ENCODE measurements around the gene MCF2L.
A peak's percentile ranks its signal among the peaks of the same experiment; 100 is the strongest.

MCF2L gene

DNA sequence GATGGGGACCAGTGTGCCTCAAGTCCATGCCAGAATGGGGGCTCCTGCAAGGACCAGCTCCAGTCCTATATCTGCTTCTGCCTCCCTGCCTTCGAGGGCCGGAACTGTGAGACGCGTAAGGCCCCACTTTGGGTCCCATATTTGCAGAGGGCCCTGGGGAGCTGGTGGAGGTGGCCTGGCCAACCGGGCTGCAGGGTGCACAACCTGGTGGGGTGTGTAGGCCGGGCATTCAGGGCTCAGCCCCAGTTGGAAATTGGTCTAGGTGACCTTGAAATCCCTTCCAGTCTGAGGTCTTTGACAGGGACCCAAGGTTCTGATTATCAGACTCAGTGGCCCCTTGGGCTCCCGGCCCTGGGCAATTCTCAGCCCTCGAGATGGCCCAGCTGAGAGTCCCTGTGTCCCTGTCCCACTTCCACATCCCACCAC is 144.8 kb downstream of the MCF2L start:
- DNase-seq (ENCODE audit: low spot score), result no peak

- no peak for DNase-seq (ENCODE audit: low spot score)
Measured at GRCh38 chr13:113114511-113115362, 145.7 kb downstream of the MCF2L start.

GRCh38 chr13:113115363-113116205 is 146.6 kb downstream of the MCF2L start:
- DNase-seq (ENCODE audit: low spot score), result no peak

- no peak for DNase-seq (ENCODE audit: low spot score)
Measured at GRCh38 chr13:113116206-113116800, 147.3 kb downstream of the MCF2L start.

GRCh38 chr13:113116871-113117271 is 147.9 kb downstream of the MCF2L start:
- DNase-seq (ENCODE audit: low spot score), result no peak

DNA sequence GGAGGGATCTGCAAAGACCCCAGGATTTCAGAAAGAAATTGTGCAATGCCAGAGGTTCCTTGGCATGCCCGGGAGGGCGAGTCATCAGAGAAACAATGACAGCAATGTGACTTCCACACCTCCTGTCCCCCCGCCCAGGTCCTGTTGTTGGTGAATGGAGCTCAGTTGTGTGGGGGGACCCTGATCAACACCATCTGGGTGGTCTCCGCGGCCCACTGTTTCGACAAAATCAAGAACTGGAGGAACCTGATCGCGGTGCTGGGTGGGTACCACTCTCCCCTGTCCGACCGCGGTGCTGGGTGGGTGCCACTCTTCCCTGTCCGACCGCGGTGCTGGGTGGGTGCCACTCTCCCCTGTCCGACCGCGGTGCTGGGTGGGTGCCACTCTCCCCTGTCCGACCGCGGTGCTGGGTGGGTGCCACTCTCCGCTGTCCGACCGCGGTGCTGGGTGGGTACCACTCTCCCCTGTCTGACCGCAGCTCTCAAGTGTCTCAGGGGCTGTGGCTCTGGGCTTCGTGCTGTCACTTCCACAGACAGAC is 148.4 kb downstream of the MCF2L start:
- peak; percentile 54 for DNase-seq (ENCODE audit: low spot score)

DNA sequence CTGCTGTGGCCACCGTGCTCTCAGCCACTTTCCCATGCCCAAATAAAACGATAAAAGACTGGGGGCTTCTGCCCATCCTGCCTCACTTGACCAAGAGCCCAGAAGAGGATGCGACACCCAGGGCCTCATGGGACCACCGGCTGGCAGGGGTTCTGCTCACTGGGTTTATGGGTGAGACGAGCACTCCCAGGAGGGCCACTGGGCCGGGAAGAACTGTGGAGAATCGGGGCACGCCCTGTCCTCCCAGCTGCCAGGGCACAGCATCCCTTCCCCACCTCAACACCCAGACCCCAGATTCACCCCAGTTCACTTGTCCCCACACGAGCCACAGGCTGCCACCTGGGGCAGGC is 148.9 kb downstream of the MCF2L start:
- DNase-seq (ENCODE audit: low spot score), result no peak

DNA sequence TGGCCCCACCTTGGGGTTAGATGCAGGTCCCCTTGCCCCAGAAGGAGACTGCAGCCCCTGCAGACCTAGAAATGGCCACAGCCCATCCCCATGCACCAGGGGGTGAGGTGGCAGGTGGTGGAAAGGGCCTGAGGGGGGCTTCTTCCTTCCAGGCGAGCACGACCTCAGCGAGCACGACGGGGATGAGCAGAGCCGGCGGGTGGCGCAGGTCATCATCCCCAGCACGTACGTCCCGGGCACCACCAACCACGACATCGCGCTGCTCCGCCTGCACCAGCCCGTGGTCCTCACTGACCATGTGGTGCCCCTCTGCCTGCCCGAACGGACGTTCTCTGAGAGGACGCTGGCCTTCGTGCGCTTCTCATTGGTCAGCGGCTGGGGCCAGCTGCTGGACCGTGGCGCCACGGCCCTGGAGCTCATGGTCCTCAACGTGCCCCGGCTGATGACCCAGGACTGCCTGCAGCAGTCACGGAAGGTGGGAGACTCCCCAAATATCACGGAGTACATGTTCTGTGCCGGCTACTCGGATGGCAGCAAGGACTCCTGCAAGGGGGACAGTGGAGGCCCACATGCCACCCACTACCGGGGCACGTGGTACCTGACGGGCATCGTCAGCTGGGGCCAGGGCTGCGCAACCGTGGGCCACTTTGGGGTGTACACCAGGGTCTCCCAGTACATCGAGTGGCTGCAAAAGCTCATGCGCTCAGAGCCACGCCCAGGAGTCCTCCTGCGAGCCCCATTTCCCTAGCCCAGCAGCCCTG is 149.4 kb downstream of the MCF2L start:
- no peak for DNase-seq (ENCODE audit: low spot score)

DNA sequence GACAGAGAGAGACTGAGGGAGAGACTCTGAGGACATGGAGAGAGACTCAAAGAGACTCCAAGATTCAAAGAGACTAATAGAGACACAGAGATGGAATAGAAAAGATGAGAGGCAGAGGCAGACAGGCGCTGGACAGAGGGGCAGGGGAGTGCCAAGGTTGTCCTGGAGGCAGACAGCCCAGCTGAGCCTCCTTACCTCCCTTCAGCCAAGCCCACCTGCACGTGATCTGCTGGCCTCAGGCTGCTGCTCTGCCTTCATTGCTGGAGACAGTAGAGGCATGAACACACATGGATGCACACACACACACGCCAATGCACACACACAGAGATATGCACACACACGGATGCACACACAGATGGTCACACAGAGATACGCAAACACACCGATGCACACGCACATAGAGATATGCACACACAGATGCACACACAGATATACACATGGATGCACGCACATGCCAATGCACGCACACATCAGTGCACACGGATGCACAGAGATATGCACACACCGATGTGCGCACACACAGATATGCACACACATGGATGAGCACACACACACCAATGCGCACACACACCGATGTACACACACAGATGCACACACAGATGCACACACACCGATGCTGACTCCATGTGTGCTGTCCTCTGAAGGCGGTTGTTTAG is 150.3 kb downstream of the MCF2L start:
- DNase-seq (ENCODE audit: low spot score), result no peak

- DNase-seq (ENCODE audit: low spot score), result no peak
Measured at GRCh38 chr13:113119822-113120189, 150.8 kb downstream of the MCF2L start.

DNA sequence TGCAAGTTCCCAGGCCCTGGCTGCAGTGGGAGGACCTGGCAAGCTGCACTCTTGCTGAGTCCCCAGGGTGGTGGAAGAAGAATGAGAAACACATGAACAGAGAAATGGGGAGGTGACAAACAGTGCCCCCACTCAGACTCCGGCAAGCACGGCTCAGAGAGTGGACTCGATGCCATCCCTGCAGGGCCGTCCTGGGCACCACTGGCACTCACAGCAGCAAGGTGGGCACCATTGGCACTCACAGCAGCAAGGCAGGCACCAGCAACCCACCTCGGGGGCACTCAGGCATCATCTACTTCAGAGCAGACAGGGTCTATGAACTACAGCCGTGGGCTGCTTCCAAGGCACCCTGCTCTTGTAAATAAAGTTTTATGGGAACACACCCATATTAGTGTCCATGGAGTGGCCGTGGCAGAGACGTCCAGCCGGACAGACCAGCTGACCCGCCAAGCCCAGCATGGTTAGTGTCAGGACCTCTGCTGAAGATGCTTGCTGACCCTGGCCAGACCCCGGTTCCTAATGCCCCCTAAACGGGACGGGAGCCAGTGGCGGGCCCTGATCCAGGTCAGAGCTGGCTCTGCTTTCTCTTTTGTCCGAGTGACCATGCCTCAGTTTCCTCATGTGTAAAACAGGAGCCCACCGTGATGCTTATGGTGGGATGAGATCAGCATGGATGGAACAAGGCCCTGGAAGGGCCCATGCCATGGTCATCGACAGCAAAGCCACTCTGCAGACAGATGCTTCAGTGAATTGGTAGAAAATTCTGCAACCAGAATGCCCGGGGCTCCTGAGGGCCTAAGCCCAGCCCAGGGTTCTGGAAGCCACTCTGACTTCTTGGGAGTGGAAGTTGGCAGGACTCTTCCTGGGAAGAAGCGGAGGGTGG is 151.5 kb downstream of the MCF2L start:
- DNase-seq (ENCODE audit: low spot score), result no peak

- no peak for DNase-seq (ENCODE audit: low spot score)
Measured at GRCh38 chr13:113121183-113121927, 152.3 kb downstream of the MCF2L start.

- DNase-seq (ENCODE audit: low spot score), result no peak
Measured at GRCh38 chr13:113121928-113122471, 153.0 kb downstream of the MCF2L start.

- DNase-seq (ENCODE audit: low spot score), result peak; percentile 85
Measured at GRCh38 chr13:113122550-113123225, 153.7 kb downstream of the MCF2L start, which contains the start of gene F10. TSS of gene F10 (plus strand) at chr13:113122799. CDS start at chr13:113122856, 57 bp downstream.

DNA sequence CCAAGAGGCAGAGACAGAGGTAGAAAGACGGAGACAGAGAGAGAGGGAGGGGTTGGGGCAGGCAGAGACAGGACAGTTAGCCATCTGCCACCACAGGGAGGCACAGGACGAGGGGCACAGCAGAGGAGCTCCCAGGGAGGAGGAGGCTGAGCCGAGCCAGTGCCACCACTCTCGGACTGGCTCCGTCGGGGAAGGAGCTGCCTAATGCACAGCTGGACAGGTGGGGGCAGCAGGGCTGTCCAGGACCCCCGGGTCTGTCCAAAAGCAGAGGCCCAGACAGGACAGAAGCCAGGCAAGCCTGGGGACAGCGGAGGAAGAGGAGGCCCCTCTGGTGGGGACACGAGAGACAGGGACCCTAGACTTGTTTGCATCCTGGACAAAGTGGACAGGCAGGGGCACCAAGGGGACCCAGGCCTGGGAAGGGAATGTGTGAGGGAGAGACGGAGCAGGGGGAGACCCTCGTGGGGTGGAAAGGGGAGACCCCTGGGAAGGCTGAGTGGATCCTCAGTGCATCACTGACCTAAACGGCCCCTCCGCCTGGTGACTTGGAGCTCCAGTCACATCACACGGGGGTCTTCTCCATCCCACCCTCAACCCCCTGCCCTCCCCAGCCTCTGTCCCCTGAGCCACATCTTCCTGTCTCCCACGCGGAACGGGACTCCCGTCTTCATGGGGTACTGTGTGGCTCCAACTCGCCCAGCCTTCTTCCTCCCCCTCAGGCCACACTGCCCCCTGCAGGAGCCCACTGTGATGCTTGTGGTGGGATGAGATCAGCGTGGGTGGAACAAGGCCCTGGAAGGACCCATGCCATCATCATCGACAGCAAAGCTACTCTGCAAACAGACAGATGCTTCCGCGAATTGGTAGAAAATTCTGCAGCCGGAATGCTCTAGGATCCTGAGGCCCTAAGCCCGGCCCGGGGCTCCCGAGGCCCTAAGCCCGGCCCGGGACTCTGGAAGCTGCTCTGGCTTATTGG is 154.5 kb downstream of the MCF2L start:
- peak; percentile 34 for DNase-seq (ENCODE audit: low spot score)

DNA sequence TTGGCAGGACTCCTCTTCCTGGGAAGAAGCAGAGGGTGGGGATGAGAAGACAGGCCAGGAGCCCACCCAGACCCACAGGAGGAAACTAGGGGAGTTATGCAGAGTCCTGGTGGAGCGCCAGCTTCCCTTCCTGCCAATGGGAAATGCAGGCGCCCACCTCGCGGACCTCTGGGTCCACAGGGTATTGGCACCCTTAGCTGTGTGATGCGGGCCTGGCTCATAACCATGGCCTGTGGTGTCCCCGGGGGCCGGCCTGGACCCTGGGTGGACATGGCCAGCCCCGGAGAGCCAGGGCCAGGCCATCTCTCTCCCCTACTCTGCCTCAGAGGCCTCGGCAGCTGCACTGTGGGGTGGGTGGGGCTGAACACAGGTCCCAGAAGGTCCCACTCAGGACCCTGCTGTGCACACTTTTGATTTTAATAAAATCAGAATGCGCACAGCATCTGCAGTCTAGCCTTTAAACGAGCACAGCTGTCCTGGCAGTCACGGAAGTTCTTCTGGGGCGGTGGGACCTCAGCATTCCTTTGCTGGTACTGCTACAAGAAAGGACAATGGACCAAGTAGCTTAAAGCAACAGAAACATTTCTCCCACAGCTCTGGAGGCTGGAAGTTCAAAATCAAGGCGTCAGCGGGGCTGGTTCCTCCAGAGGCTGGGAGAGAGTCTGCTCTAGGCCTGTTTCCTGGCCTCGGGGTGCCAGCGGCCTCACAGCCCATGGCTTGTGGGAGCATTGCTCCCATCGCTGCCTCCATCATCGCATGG is 155.4 kb downstream of the MCF2L start:
- DNase-seq (ENCODE audit: low spot score), result no peak

Data from GM03348 (cell line).